Liver (tissue), 9 donors: ENCODE data around the gene CBFB. TPM values are rescaled to one million over a fixed set of nuclear protein-coding genes. Genes with fewer than 3 reads are reported as not detected.

Experiments
- DNase-seq: peaks from one replicate; pipeline ENCODE4 v3.0.0-alpha.2; 2017; ENCODE audit warnings: low spot score
- H3K27ac ChIP-seq, 2 donors: one replicate each; pipeline ENCODE4 v1.7.0; 2013; ENCODE audit warnings: inconsistent platforms in 2 of 2, low read length in 2 of 2, control low read depth in 1 of 2, low read depth in 1 of 2, mild to moderate bottlenecking in 1 of 2
- H3K27me3 ChIP-seq, 4 donors: one replicate each; pipeline versions ENCODE4 v1.6.1 to v1.7.0; 2013; ENCODE audit warnings: low read length in 3 of 4, inconsistent platforms in 1 of 4, mild to moderate bottlenecking in 1 of 4, moderate library complexity in 1 of 4; ENCODE audit not compliant: control insufficient read depth in 4 of 4, insufficient read depth in 4 of 4
- H3K36me3 ChIP-seq, 4 donors: one replicate each; pipeline versions ENCODE4 v1.6.1 to v1.7.0; 2013; ENCODE audit warnings: low read length in 3 of 4, mild to moderate bottlenecking in 3 of 4, low read depth in 1 of 4, moderate library complexity in 1 of 4; ENCODE audit not compliant: control insufficient read depth in 4 of 4, insufficient read depth in 3 of 4
- H3K4me1 ChIP-seq, 4 donors: one replicate each; pipeline versions ENCODE4 v1.6.1 to v1.7.0; 2013; ENCODE audit warnings: low read length in 3 of 4, mild to moderate bottlenecking in 3 of 4, moderate library complexity in 1 of 4; ENCODE audit not compliant: control insufficient read depth in 4 of 4, insufficient read depth in 4 of 4
- H3K4me3 ChIP-seq, 3 donors: one replicate each; pipeline versions ENCODE4 v1.6.1 to v1.7.0; 2013; ENCODE audit warnings: low read length in 3 of 3, control low read depth in 1 of 3, low read depth in 1 of 3, mild to moderate bottlenecking in 1 of 3
- H3K9ac ChIP-seq, 2 donors: one replicate each; pipeline ENCODE4 v1.7.0; 2013; ENCODE audit warnings: low read length in 2 of 2, mild to moderate bottlenecking in 2 of 2, moderate library complexity in 2 of 2, control low read depth in 1 of 2, low read depth in 1 of 2
- H3K9me3 ChIP-seq, 4 donors: one replicate each; pipeline versions ENCODE4 v1.6.1 to v1.7.0; 2013; ENCODE audit warnings: low read length in 3 of 4; ENCODE audit not compliant: control insufficient read depth in 4 of 4
- ATF3 ChIP-seq: IDR thresholded peaks from 2 replicates; pipeline ENCODE4 v1.6.1; 2016; ENCODE audit warnings: antibody characterized with exemption
- CTCF ChIP-seq: fragments of 150-350 bp; IDR thresholded peaks from 2 replicates; pipeline ENCODE4 v1.5.1; 2017; ENCODE audit warnings: improper control_type of control experiment, low read depth, low read length; ENCODE audit not compliant: missing input control
- EGR1 ChIP-seq, 2 donors: IDR thresholded peaks; 2 replicates each; pipeline ENCODE4 v1.6.1; 2016 to 2018; ENCODE audit warnings: antibody characterized with exemption in 2 of 2, low read depth in 2 of 2
- FOXA1 ChIP-seq: IDR thresholded peaks from 2 replicates; pipeline ENCODE4 v1.6.1; 2016; ENCODE audit warnings: antibody characterized with exemption
- FOXA2 ChIP-seq: IDR thresholded peaks from 2 replicates; pipeline ENCODE4 v1.6.1; 2016; ENCODE audit warnings: antibody characterized with exemption
- GABPA ChIP-seq, 2 donors: IDR thresholded peaks in 1 of 2; conservative IDR thresholded peaks in 1 of 2; 2 replicates each; pipeline ENCODE4 v1.6.1; 2016; ENCODE audit warnings: antibody characterized with exemption in 2 of 2, mild to moderate bottlenecking in 1 of 2, moderate library complexity in 1 of 2
- HNF4A ChIP-seq, 2 donors: conservative IDR thresholded peaks; 2 replicates each; pipeline ENCODE4 v1.6.1; 2016; ENCODE audit warnings: antibody characterized with exemption in 2 of 2, mild to moderate bottlenecking in 2 of 2
- HNF4G ChIP-seq: IDR thresholded peaks from 2 replicates; pipeline ENCODE4 v1.6.1; 2016; ENCODE audit warnings: antibody characterized with exemption
- MAX ChIP-seq: IDR thresholded peaks from 2 replicates; pipeline ENCODE4 v1.6.1; 2016; ENCODE audit warnings: antibody characterized with exemption
- NR2F2 ChIP-seq: IDR thresholded peaks from 2 replicates; pipeline ENCODE4 v1.6.1; 2016; ENCODE audit warnings: antibody characterized with exemption
- RAD21 ChIP-seq, 2 donors: IDR thresholded peaks; 2 replicates each; pipeline ENCODE4 v1.6.1; 2016; ENCODE audit warnings: antibody characterized with exemption in 2 of 2, mild to moderate bottlenecking in 2 of 2
- REST ChIP-seq: IDR thresholded peaks from 2 replicates; pipeline ENCODE4 v1.6.1; 2016; ENCODE audit warnings: antibody characterized with exemption, mild to moderate bottlenecking
- RXRA ChIP-seq, 2 donors: IDR thresholded peaks; 2 replicates each; pipeline ENCODE4 v1.6.1; 2017 to 2018; ENCODE audit warnings: antibody characterized with exemption in 2 of 2, mild to moderate bottlenecking in 1 of 2
- SP1 ChIP-seq: IDR thresholded peaks from 2 replicates; pipeline ENCODE4 v1.6.1; 2018; ENCODE audit warnings: antibody characterized with exemption, mild to moderate bottlenecking
- TAF1 ChIP-seq: conservative IDR thresholded peaks from 2 replicates; pipeline ENCODE4 v1.6.1; 2016; ENCODE audit warnings: antibody characterized with exemption, mild to moderate bottlenecking
- YY1 ChIP-seq: IDR thresholded peaks from 2 replicates; pipeline ENCODE4 v1.6.1; 2016; ENCODE audit warnings: antibody characterized with exemption, mild to moderate bottlenecking
- ZBTB33 ChIP-seq: IDR thresholded peaks from 2 replicates; pipeline ENCODE4 v1.6.1; 2016; ENCODE audit warnings: antibody characterized with exemption
- WGBS: extraction: QIAGEN DNeasy Blood & Tissue Kit; methylation state at CpG from one replicate; pipeline ENCODE4 v1.1.7; 2013; 5-methylcytosine and 5-hydroxymethylcytosine counted together
- polyA plus RNA-seq, 2 donors: library from polyadenylated mRNA; stranded (reverse) in 1 of 2; unstranded in 1 of 2; fragments of 200-250 nt in 1 of 2; fragments of >200 nt in 1 of 2; fragmentation: Nextera tagmentation in 1 of 2; extraction: Ambion mirVana in 1 of 2; gene quantifications; one replicate each; pipeline versions ENCODE4 v1.2.1 to v1.2.3, GENCODE V29; 2013 to 2015
- total RNA-seq, 2 donors: library from RNA; depleted of rRNA; stranded (reverse); fragments of >200 nt; gene quantifications; one replicate each; pipeline ENCODE4 v1.2.3, GENCODE V29; 2014
- donor health status: healthy.
- donor health status: healthy.
- donor health status: healthy.
- donor health status: healthy.
- donor health status: healthy.

The CBFB gene
- total and polyA plus RNA-seq, 4 donors, result 6.8 to 19.3 (median 11.2) TPM

GRCh38 chr16:67075331-67075730, 46.4 kb downstream of the CBFB start (continued):
- no peak for TF ChIP-seq REST

GRCh38 chr16:67077871-67078270, 48.9 kb downstream of the CBFB start:
- no peaks in the 10 kb centered on the region for H3K27me3 ChIP-seq
- 95% methylated on average over 4 of the region's 4 CpGs for WGBS
- no peak overlapping the region for H3K4me3 ChIP-seq
- H3K9me3 ChIP-seq, result no peaks in the 10 kb centered on the region
- H3K9ac ChIP-seq, result no peak overlapping the region
- H3K4me1 ChIP-seq, result no peaks in the 10 kb centered on the region
- TF ChIP-seq HNF4A (conservative IDR thresholded peaks at IDR 0.05), result no peak
- no peak for TF ChIP-seq YY1
- TF ChIP-seq FOXA1, result no peak
- TF ChIP-seq RAD21 (IDR thresholded peaks at IDR 0.05), result no peak
- no peak for TF ChIP-seq SP1
- no peak for TF ChIP-seq HNF4G
- TF ChIP-seq ATF3, result no peak
- no peak for TF ChIP-seq ZBTB33
- TF ChIP-seq EGR1 (IDR thresholded peaks at IDR 0.05; ENCODE audit: low read depth in 2 of 2), result no peak
- TF ChIP-seq REST, result no peak
- TF ChIP-seq TAF1, result no peak
- no peak for TF ChIP-seq GABPA (IDR thresholded peaks at IDR 0.05 in 1 of 2, conservative IDR thresholded peaks at IDR 0.05 in 1 of 2)
- no peak for TF ChIP-seq RXRA (IDR thresholded peaks at IDR 0.05)
- no peak for TF ChIP-seq MAX
- TF ChIP-seq FOXA2, result no peak
- TF ChIP-seq CTCF, result no peak
- no peak for TF ChIP-seq NR2F2
- no peak overlapping the region for H3K27ac ChIP-seq
- H3K36me3 ChIP-seq, result peaks cover 3 to 7% (median 6%) of the 10 kb centered on the region in 4 donors
- DNase-seq, result no peak
